BE2C (cell line): ENCODE results near the gene SLC4A9.

Source experiments
- DNase-seq: peaks from one replicate; pipeline ENCODE4 v3.0.0-alpha.2; 2020
- H3K27me3 ChIP-seq: fragments of 250-450 bp; sonication (Bioruptor Pico); 2 replicates; pipeline ENCODE4 v1.5.1; 2020; ENCODE audit warnings: mild to moderate bottlenecking
- H3K36me3 ChIP-seq: fragments of 250-450 bp; sonication (Bioruptor Pico); 2 replicates; pipeline ENCODE4 v1.5.1; 2020; ENCODE audit warnings: mild to moderate bottlenecking
- H3K4me1 ChIP-seq: fragments of 250-450 bp; sonication (Bioruptor Pico); 2 replicates; pipeline ENCODE4 v1.5.1; 2020
- H3K4me3 ChIP-seq: 2 replicates; pipeline ENCODE4 v1.5.1; 2011; ENCODE audit warnings: low read depth, low read length
- H3K9me3 ChIP-seq: fragments of 250-450 bp; sonication (Bioruptor Pico); 2 replicates; pipeline ENCODE4 v1.5.1; 2020
- TF ChIP-seq, protein P1 (sequence below): IDR thresholded peaks from 2 replicates; pipeline ENCODE4 v1.5.1; 2012; ENCODE audit warnings: mild to moderate bottlenecking, low read depth, low read length

The SLC4A9 gene

DNA sequence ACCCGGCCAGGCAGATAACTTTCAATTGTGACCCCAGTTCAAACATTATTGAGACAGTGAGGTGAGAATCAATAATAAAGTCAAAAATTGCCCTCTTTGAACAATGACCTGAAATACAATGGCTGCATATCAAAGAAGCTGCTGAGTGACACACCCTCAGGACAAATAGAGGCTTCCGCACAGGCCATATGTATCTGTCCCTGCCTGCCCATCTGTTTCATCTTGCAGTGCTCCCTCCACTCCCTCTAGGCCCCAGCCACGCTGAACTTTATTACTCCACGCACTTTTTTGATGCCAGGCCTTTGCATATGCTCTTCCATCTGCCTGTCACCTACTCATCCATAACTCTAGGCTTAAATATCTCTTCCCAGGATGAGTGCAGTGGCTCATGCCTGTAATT, 41.2 kb upstream of the SLC4A9 start:
- Histone ChIP-seq H3K4me3 (no peak overlapping the region), H3K9me3 (no peaks in the 10 kb centered on the region), H3K36me3 (no peaks in the 10 kb centered on the region), H3K4me1 (no peaks in the 10 kb centered on the region), H3K27me3 (no peaks in the 10 kb centered on the region)
- TF ChIP-seq, protein P1, sequence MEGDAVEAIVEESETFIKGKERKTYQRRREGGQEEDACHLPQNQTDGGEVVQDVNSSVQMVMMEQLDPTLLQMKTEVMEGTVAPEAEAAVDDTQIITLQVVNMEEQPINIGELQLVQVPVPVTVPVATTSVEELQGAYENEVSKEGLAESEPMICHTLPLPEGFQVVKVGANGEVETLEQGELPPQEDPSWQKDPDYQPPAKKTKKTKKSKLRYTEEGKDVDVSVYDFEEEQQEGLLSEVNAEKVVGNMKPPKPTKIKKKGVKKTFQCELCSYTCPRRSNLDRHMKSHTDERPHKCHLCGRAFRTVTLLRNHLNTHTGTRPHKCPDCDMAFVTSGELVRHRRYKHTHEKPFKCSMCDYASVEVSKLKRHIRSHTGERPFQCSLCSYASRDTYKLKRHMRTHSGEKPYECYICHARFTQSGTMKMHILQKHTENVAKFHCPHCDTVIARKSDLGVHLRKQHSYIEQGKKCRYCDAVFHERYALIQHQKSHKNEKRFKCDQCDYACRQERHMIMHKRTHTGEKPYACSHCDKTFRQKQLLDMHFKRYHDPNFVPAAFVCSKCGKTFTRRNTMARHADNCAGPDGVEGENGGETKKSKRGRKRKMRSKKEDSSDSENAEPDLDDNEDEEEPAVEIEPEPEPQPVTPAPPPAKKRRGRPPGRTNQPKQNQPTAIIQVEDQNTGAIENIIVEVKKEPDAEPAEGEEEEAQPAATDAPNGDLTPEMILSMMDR: no peak
- DNase-seq: no peak

GRCh38 chr5:140319833-140320232, 40.2 kb upstream of the SLC4A9 start:
- no peak overlapping the region for H3K4me3 ChIP-seq
- no peaks in the 10 kb centered on the region for H3K4me1 ChIP-seq
- DNase-seq: no peak
- no peaks in the 10 kb centered on the region for H3K36me3 ChIP-seq
- H3K9me3 ChIP-seq: no peaks in the 10 kb centered on the region
- H3K27me3 ChIP-seq: no peaks in the 10 kb centered on the region
- TF ChIP-seq, protein P1: no peak

GRCh38 chr5:140321796-140322195, 38.2 kb upstream of the SLC4A9 start:
- Histone ChIP-seq H3K27me3 (no peaks in the 10 kb centered on the region), H3K4me3 (no peak overlapping the region), H3K36me3 (no peaks in the 10 kb centered on the region), H3K4me1 (no peaks in the 10 kb centered on the region), H3K9me3 (no peaks in the 10 kb centered on the region)
- no peak for DNase-seq
- TF ChIP-seq, protein P1: no peak

DNA sequence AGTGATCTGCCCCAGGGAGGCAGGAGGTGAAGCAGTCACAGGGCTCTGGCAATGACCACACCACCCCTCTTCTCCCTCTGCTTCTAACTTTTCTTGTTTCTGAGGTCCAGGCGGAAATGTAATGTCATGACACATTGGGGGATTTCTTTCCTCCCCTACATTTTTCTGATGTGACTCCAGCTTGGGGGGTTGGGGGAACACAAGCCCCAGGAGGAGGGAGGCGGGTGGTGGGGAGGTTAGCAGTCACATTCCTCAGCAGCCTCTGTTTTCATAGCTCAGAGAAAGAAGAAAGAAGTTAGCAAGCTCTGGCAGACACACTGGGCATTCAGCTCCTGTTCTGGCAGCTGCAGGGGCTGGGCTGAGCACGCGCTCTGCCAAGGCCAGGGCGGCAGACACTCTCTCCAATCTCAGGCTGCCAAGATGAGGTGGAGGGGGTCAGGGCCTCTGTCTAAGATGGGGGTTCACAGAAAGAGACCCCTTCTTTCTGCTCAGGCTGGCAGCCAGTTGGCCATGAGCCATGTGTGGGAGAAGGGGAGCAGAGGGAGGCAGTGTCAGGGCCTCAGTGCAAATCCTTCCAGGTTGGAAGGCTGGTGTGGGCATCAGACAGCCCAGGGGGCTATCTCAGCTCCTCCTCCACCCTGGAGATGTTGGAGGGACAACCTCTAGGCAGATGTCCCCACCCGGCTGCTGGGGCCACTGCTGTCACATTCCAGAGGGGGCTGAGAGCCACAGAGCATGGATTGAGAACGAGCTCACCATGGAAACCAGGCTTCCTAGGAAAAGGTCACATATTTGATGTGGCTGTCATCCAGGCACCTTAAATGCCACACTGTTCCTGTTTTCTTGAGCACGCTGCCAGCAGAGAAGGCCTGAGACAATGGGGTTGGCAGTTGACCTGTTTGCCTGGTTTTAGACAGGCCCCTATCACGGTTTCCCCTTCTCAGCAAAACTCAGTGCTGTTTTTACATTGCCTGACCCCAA, 37.0 kb upstream of the SLC4A9 start:
- DNase-seq: no peak
- no peaks in the 10 kb centered on the region for H3K9me3 ChIP-seq
- no peak overlapping the region for H3K4me3 ChIP-seq
- TF ChIP-seq, protein P1: no peak
- no peaks in the 10 kb centered on the region for H3K4me1 ChIP-seq
- H3K36me3 ChIP-seq: no peaks in the 10 kb centered on the region
- no peaks in the 10 kb centered on the region for H3K27me3 ChIP-seq

DNA sequence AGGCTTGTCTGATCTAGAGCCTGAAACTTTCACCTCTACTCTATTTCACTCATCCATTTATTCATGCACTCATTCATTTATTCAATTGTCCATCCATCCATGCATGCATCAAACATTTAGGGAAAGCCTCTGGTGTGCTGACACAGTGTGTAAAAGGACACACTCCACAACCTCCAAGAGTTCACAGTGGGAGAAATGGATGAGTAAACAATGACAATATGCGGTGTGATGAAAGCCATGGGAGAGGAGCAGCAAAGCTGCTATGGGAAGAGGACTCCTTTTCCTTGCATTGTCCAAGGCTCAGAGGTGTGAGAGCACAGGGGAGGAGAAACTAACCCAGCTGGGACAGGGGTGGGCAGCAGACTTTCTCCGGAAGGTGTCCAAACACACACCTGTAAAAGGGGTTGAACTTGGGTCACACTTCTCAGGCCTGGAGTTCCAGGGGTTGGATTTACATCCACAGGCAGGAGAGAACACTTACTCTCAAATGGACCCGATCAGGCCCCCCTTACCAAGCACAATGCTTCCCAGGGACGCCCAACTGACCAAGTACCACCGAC, 35.9 kb upstream of the SLC4A9 start:
- no peak overlapping the region for H3K4me3 ChIP-seq
- H3K36me3 ChIP-seq: no peaks in the 10 kb centered on the region
- H3K9me3 ChIP-seq: no peaks in the 10 kb centered on the region
- DNase-seq: no peak
- no peaks in the 10 kb centered on the region for H3K27me3 ChIP-seq
- TF ChIP-seq, protein P1: no peak
- H3K4me1 ChIP-seq: no peaks in the 10 kb centered on the region
